Tongue (tissue), 2 donors: ENCODE data around the gene LENG1. TPM values are rescaled to one million over a fixed set of nuclear protein-coding genes. Genes with fewer than 3 reads are reported as not detected.
"Not testable (repeated sequence)": the region's sequence is repeated elsewhere in the genome, so short reads cannot be mapped to it uniquely, and the experiment has no call there.

Source experiments
- DNase-seq: peaks from one replicate; pipeline ENCODE4 v3.0.0-alpha.2; 2015
- total RNA-seq: library from RNA; depleted of rRNA; stranded (reverse); fragments of >200 nt; gene quantifications from one replicate; pipeline ENCODE4 v1.2.3, GENCODE V29; 2014

The LENG1 gene
- 7.5 TPM for total RNA-seq

DNA sequence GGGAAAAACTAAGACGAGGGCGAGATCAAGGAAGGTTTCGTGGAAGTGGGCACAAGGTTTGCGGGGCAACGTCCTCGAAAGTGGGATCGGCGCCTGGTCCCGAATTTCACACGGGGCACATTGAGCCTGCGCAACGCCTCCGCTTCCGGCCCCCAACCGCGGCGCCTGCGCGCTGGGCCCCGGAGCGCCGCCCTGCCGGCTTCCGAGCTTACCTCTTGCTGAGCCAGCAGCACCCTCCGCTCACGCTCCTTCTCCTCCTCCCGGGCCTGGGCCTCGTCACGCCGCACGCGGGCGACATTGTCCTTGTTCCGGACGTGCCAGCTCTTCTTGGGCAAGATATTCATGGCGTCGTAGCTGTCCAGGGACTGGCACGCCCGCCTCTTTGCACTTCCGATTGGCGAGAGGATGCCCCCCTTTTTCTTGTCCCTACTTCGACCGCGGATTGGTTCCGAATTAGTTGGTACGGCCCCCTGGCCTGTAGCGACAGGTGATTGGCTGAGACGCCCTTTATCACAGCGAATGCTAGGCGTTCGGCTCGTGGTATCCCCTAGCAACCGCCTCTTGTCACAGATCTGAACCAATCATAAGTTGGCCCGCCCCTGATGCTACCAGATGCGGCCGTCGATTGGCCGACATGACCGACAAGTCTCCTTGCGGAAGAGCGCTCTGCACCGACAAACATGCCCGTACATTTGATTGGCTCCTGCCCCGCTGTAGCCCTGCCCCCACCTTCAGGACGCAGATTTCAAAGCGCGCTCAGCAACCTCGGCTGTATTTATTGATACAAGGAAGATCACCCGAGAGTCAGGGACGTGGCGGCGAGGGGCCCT is at the start of gene LENG1:
TSS of gene LENG1 (minus strand) at position 370 of the 830 bp plus-strand sequence. CDS start at position 344, 26 bp downstream.
- peak; percentile 100 for DNase-seq

DNA sequence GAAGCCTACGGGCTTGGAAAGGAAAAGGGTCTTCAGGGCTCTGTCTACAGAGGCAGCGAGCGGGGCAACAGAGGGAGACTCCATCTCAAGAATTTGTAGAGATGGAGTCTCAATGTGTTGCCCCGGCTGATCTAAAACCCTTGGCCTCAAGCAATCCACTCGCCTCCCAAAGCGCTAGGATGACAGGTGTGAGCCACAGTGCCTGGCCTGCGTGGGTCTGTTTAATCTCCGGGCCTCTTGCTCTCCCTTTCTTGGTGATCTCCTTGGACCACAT is 49.2 kb upstream of the LENG1 start:
- DNase-seq: no peak

DNA sequence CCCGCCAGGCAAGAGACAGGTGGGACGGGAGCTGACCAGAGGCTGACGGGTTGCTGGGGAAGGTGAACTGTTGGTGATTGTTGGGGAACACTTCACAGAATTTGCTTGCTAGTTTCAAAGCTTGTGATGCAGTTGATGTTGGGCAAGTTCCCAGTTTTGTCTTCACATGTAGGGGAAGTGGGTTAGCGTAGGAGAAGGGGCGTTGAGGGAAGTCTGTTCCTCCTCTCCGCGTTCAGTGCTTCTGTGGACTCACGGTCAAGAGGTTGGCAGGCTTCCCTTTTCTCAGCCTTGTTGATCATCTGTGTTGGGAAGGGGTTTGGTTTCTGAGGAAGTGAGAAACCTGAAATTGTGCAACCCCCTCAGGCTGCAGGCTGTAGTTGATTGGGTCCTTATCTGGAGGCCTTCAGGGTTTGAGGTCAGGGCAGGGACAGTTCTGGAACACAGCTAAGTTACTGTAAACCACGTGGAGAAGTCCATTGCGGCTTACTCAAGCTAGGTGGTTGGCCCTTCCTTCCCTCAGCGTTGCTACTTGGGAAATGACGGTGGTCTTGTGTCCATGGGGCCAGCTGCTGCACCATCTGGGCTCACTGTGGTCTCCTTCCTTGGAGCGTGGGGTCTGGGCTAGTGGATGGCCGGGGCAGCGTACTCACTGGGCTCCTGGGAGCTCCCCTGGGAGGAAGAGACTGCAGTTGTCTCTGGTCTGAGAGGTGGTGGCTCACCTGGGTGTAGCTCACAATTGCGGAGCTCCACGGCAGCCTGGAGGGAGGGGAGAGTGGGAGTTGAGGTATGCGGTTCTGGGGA is 48.7 kb upstream of the LENG1 start:
- peak; percentile 61 for DNase-seq

DNA sequence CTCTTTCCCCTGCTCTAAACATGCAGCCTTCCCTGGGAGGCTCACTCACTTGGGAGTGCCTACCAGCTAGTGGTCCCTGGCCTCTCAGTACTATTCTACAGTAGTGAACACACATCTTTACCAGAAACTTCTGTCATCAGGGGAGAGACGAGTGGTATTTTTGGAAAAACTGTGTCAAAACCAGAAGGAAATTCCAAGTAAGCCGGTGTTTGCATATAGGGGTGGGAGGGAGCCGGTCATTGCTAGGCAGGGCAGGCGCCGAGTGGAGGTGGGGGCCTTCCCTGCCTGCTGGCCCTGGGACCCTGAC is 48.1 kb upstream of the LENG1 start:
- DNase-seq: no peak

DNA sequence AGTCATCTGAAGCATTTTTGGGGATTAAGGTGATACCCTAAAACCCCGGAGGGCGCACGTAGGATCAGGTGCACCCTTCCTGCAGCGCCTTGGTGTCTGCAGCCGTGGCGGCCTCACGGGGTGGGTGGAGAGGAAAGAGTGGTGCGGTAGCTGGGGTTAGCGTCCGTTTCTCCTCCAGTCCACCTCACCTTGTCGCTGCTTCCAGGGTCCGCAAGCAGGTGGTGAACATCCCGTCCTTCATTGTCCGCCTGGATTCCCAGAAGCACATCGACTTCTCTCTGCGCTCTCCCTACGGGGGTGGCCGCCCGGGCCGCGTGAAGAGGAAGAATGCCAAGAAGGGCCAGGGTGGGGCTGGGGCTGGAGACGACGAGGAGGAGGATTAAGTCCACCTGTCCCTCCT is 47.7 kb upstream of the LENG1 start:
- DNase-seq: not testable (repeated sequence)

DNA sequence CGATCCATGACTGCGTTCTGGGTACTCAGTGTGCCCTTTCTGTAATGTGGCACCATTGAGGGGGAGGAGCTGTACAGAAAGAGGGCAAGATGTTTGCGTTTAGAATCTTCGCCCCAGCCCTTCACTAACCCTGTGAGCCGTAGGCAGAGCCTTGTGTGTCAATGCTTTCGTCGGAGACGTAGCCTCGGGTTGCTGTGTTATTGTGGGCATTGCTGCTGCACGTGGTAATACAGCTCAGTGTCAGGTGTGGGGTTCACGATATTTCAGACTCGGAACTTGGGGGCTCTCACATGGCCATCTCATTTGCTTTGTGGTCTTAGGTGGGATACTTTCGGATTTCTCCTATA is 47.3 kb upstream of the LENG1 start:
- DNase-seq: no peak

DNA sequence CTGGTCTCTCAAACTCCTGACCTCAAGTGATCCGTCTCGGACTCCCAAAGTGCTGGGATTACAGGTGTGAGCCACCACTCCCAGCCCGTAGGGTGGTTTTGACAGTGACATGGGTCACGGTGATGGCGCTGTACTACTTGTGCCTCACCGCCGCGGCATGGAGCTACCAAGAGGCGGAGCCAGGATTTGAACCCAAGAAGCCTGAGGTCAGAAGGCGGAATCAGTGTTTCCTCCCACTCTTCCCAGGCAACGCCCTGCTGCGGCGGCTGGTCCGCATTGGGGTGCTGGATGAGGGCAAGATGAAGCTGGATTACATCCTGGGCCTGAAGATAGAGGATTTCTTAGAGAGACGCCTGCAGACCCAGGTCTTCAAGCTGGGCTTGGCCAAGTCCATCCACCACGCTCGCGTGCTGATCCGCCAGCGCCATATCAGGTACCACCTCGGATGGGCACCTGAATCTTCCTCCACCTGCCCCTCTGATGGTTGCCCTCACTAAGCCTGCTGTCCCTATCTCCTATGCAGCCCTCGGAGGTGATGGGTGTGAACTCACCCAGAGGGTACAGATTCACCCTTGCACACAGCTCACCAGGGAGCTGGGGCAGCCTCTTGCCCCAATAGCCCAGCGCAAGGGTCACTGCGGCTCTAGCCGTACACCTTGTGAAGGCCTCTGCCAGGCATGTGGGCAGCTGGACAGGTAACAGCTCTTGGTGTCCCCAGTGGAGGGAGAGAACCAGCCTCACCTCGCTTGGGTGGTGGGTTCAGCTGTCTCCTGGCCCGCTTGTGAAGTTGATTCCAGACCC is 46.7 kb upstream of the LENG1 start:
- DNase-seq: no peak

DNA sequence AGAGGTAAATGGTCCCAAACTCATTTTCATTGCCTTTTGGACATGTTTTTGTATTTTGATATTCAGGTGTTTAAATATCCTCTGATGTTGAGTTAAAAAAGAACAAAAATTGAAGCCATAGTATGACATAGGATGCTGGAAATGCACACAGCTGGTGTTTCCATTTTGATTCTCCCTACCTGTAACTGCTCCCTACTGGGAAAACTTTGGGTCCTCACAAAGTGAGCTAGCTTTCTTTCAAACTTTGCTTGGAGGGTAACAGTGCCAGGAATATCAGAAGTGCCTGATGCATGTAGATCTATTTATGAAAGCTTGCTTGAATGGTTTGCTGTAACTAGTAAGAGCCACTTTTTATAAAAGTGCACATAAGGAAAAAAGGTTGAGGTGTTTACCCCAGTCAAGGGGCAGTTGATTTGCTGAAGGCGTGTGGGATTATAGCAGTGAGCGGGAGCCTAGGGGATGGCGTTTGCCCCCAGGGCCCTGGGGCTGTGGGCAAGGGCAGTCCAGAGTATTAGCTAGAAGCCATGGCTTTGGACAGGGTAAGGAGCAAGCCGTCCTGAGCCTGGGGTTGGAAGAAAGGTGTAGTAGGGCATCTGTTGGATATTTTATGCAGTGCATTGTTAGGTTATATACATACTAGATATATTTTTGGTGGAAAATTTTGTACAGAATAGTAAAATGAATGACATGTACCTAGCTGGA is 45.4 kb upstream of the LENG1 start:
- DNase-seq: no peak

DNA sequence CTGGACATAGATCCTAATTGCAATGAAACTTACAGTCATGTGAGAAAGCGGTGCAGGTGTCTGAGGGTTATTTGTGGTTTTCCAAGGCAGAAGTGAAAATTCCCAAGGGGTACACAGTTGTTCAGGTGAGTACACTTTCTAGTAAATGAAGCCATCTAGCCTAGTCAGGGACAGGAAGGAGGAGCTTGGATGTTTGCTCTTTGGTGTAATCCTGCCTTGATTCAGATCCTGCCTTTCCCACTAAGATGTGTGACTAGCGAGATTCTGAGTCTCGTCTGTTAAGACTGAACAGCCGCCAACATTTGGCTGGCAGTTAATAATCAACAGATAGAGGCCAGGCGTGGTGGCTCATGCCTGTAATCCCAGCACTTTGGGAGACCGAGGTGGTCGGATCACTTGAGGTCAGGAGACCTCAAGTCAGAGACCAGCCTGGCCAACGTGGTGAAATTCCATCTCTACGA is 43.7 kb upstream of the LENG1 start:
- no peak for DNase-seq

DNA sequence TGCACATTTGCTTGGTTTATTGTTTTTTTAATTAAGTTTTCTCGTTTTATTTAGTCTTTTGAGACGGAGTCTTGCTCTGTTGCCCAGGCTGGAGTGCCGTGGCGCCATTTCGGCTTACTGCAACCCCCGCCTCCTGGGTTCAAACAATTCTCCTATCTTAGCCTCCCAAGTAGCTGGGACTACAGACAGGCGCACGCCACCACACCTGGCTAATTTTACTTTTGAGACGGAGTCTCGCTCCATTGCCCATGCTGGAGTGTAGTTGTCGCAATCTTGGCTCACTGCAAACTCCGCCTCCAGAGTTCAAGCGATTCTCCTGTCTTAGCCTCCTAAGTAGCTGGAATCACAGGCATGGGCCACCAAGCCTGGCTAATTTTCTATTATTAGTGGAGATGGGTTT is 42.5 kb upstream of the LENG1 start:
- DNase-seq: no peak

DNA sequence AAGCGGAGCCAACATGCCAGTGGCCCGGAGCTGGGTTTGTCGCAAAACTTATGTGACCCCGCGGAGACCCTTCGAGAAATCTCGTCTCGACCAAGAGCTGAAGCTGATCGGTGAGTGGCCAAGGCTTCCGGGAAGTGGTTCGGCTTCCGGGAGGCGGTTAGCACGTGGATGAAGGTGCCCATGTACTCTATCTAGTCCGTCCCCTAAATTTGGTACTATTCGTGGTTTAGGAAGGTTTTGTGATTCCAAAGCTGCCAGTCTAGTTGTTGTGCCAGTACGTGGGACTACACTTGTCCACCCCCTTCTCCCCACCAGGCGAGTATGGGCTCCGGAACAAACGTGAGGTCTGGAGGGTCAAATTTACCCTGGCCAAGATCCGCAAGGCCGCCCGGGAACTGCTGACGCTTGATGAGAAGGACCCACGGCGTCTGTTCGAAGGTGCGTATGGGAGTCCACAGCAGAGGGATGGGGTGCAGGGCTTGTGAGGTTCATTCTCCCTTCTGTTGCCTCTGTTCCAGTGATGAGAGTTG is 41.7 kb upstream of the LENG1 start:
- no peak for DNase-seq

DNA sequence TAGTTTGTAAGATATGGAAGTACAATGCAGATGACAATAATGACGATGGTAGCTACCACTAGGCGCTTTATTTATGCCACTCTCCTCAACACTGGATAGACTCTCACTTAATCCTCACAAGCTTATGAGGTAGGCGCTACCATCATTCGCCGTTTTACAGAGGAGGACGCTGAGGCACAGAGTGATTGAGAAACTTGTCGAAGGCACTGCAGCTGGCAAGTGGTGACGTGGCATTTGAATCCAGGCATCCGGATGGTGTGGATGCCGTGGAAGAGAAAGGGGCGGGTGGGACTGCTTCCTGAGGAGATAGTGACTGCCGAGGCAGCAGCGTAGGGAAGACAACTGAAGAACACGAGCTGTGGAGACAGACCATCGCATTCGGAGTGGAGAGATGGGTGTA is 39.9 kb upstream of the LENG1 start:
- no peak for DNase-seq

DNA sequence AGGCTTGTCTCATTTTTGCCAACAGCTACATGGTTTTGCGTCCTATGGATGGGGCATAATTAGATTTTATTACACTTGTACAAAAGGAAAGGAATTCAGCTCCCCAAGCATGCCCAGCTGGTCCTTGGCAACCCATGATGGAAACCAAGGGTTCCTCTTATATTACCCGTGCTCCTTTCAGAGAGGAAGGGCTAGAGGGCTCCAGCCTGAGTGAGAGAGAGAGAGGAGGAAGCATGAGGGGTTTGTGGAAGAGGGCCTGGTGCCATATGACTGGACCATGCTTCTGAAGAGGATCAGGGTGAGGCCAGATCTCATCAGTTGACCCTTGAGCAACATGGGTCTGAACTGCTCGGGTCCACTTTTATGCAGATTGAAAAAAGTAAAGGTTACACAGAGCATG is 37.6 kb upstream of the LENG1 start:
- DNase-seq: no peak

DNA sequence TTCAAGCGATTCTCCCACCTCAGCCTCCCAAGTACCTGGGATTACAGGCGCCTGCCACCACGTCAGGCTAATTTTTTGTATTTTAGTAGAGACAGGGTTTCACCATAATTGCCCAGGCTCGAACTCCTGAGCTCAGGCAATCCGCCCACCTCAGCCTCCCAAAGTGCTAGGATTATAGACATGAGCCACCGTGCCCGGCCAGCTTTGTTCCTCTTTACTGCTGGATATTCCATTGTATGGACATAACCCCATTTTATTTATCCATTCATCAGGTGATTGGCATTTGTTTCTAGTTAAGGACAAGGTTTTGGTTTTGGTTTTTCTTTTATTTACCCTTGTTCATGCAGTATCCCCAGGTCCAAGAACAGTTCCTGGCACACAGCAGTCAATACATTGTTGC is 37.0 kb upstream of the LENG1 start:
- DNase-seq: no peak

DNA sequence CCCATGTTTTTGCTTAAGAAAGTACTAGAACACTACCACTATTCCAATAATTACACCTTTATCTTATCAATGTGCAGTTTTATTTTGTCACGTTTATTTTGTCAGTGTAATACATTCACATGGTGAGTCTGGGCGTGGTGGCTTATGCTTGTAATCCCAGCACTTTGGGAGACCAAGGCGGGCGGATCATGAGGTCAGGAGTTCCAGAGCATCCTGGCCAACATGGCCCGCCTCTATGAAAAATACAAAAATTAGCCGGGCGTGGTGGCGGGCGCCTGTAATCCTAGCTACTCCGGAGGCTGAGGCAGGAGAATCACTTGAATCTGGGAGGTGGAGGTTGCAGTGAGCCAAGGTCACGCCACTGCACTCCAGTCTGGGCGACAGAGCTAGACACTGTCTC is 34.9 kb upstream of the LENG1 start:
- DNase-seq: not testable (repeated sequence)

DNA sequence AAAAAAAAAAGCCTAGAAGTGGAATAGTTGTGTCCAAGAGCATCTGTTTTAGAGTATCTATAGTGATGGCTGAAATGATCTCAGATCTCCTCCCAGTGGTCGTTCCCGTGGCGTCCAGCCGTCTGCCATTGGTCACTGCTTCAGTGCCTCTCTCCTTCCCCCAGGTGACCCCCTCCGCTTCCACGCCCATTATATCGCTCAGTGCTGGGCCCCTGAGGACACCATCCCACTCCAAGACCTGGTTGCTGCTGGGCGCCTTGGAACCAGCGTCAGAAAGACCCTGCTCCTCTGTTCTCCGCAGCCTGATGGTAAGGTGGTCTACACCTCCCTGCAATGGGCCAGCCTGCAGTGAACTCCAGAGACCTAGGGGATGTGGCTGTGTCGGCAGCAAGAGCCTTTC is 33.5 kb upstream of the LENG1 start:
- no peak for DNase-seq

DNA sequence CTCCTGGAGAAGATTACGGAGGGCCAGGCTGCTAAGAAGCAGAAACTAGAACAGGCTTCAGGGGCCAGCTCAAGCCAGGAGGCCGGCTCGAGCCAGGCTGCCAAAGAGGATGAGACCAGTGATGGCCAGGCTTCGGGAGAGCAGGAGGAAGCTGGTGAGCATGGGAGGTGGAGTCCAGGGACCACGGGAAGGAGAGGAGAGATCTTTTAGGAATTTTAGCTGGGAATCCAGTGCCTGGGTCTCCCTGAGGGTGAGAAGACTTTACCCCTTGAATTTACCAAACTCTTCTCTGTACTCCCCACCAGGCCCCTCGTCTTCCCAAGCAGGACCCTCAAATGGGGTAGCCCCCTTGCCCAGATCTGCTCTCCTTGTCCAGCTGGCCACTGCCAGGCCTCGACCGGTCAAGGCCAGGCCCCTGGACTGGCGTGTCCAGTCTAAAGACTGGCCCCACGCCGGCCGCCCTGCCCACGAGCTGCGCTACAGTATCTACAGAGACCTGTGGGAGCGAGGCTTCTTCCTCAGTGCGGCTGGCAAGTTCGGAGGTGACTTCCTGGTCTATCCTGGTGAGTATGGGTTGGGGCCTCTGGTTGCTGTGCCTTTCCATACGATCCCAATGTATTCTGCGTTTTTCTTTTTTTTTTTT is 32.4 kb upstream of the LENG1 start:
- DNase-seq: no peak

DNA sequence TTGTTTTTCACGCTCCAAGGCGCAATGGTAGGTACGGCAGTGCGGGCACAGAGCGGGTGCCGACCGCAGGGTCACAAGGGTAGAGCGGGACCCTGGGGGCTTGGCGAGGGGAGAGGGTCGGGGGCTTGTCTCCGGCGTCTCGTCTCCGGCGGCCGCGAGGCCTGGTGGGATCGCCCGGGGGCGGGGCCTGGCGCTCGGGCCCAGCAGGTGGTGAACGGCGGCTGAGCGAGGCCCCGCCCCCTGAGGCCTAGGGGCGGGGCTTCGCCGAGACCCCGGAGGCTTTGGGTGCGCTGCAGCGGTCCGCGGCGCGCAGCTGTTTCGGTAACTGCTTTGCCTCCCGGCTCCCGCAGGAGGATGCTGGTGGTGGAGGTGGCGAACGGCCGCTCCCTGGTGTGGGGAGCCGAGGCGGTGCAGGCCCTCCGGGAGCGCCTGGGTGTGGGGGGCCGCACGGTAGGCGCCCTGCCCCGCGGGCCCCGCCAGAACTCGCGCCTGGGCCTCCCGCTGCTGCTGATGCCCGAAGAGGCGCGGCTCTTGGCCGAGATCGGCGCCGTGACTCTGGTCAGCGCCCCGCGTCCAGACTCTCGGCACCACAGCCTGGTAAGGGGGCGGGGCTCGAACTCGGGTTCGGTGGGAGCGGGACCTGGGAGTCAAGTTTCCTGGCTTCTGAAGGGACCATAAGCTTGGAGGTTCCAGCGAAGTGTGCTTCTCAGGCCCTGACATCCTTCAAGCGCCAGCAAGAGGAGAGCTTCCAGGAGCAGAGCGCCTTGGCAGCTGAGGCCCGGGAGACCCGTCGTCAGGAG is 31.7 kb upstream of the LENG1 start, which contains the start of gene TSEN34:
TSS of gene TSEN34 (plus strand) at position 298 of the 800 bp plus-strand sequence. CDS start at position 355, 57 bp downstream.
- DNase-seq: peak; percentile 96

DNA sequence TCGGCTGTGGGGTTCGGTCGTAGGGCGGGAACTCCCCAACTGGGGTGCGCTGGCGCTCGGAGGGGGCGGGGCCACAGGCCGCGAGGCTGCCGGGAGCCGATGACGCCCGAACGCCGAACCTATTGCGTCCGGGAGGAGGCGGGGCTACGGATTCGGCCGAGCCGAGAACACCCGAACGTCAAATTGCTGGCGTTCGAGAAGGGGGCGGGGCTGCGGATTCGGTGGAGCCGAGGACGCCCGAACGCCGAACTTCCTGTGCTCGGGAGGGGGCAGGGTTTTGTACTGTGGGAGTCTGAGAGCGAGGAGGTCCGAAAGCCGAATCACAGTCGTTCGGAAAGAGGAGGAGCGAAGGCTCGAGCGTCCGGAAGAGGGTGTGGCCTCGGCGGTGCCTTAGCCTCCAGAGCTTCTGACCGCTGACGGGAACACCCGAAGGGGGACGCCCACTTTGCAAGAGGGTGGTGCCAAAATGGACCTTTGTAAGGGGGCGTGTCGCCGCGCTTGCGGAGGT is 31.0 kb upstream of the LENG1 start:
- peak; percentile 100 for DNase-seq

DNA sequence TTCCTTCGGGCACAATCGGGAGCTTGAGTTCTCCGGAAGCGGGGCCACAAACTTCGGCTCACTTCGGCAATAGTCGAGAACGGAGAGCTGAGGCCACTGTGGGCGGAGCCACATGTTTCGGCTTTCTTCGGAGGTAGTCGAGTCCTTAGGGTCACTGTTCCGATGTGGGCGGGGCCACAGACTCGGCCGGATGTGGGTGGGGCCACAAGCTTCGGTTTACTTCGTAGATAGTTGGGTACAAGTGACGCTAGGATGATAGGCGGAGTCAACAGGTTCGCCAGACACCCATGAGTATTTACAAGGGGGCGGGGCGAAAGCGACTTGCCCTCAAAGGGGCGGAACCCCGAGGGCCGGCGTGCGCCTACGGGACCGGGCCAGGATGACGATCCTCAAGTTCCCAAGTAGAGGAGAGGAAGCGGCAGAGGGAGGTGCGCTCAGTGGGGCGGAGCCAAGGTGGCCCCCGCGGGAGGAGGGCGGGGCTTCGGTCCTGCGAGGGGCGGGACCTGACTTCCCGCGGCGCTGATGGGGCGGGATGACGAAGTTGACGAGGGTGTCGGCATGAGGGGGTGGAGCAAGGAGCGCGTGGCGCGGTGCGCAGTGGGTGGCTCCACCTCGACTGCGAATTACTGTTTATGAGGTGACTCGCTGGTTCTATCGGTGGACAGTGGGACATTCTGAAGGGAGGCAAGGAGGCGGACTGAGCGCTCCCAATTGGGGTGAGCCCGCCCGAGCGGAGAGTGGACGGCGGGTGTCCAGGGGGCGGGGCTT is 30.4 kb upstream of the LENG1 start:
- DNase-seq: peak; percentile 100
